ENCODE measurements around the gene TUBA4B.
"Not testable (repeated sequence)": the region's sequence is repeated elsewhere in the genome, so short reads cannot be mapped to it uniquely, and the experiment has no call there.

TUBA4B gene

GRCh38 chr2:219249203-219249980 is 3.7 kb upstream of the TUBA4B start:
- DNase-seq, result peak; percentile 63

- no peak for DNase-seq
These were observed 2.8 kb upstream of the TUBA4B start for GRCh38 chr2:219250049-219250781.

GRCh38 chr2:219251656-219252055 is 1.4 kb upstream of the TUBA4B start:
- DNase-seq, result no peak

GRCh38 chr2:219252084-219252483 is 959 bp upstream of the TUBA4B start:
- peak; percentile 61 for DNase-seq

- no peak for DNase-seq
These were observed 508 bp upstream of the TUBA4B start for GRCh38 chr2:219252570-219252899.

GRCh38 chr2:219253753-219254589 is 928 bp downstream of the TUBA4B start, which contains the start of gene TUBA4A:
Gene TUBA4A (minus strand): TSS chr2:219253918. CDS start chr2:219253858, 60 bp downstream.
- peak; percentile 95 for DNase-seq

GRCh38 chr2:219254590-219255201 is 1.7 kb downstream of the TUBA4B start:
- no peak for DNase-seq

GRCh38 chr2:219258942-219259341 is 5.9 kb downstream of the TUBA4B start:
- not testable (repeated sequence) for DNase-seq

- no peak for DNase-seq
These were observed 8.2 kb downstream of the TUBA4B start for GRCh38 chr2:219261024-219261855.

GRCh38 chr2:219266232-219266631 is 13.2 kb downstream of the TUBA4B start:
- DNase-seq, result no peak

GRCh38 chr2:219266886-219267285 is 13.8 kb downstream of the TUBA4B start:
- no peak for DNase-seq

- DNase-seq, result no peak
These were observed 15.3 kb downstream of the TUBA4B start for GRCh38 chr2:219268294-219268693.

GRCh38 chr2:219269362-219270054 is 16.5 kb downstream of the TUBA4B start:
- no peak for DNase-seq

- DNase-seq, result no peak
These were observed 17.0 kb downstream of the TUBA4B start for GRCh38 chr2:219270055-219270372.

GRCh38 chr2:219271021-219271420 is 18.0 kb downstream of the TUBA4B start:
- DNase-seq, result no peak

GRCh38 chr2:219272356-219272755 is 19.3 kb downstream of the TUBA4B start:
- DNase-seq, result no peak

GRCh38 chr2:219272995-219273394 is 20.0 kb downstream of the TUBA4B start:
- no peak for DNase-seq

- no peak for DNase-seq
These were observed 20.9 kb downstream of the TUBA4B start for GRCh38 chr2:219273937-219274336.

- no peak for DNase-seq
These were observed 21.4 kb downstream of the TUBA4B start for GRCh38 chr2:219274361-219274921.

GRCh38 chr2:219277703-219278654 is 24.9 kb downstream of the TUBA4B start:
- peak; percentile 91 for DNase-seq
